Sigmoid colon (tissue), 7 donors: ENCODE data around the gene NSFL1C. TPM values are rescaled to one million over a fixed set of nuclear protein-coding genes. Genes with fewer than 3 reads are reported as not detected.

Experiments
- DNase-seq: peaks from one replicate; pipeline ENCODE4 v3.0.0-alpha.2; 2019
- H3K27ac ChIP-seq, 4 donors: fragments of 200-600 bp; sonication (generic); one replicate each; pipeline ENCODE4 v1.5.1; 2016 to 2019; ENCODE audit warnings: mild to moderate bottlenecking in 1 of 4
- H3K27me3 ChIP-seq, 3 donors: fragments of 200-600 bp; sonication (generic); one replicate each; pipeline ENCODE4 v1.5.1; 2019; ENCODE audit warnings: mild to moderate bottlenecking in 1 of 3
- H3K36me3 ChIP-seq, 4 donors: fragments of 200-600 bp; sonication (generic); one replicate each; pipeline ENCODE4 v1.5.1; 2016 to 2019
- H3K4me1 ChIP-seq, 4 donors: fragments of 200-600 bp; sonication (generic); one replicate each; pipeline ENCODE4 v1.5.1; 2017 to 2019
- H3K4me3 ChIP-seq, 4 donors: fragments of 200-600 bp; sonication (generic); one replicate each; pipeline ENCODE4 v1.5.1; 2017 to 2019; ENCODE audit warnings: mild to moderate bottlenecking in 2 of 4, moderate library complexity in 1 of 4
- H3K9me3 ChIP-seq, 4 donors: fragments of 200-600 bp in 3 of 4; sonication (generic) in 3 of 4; one replicate each; pipeline versions ENCODE4 v1.5.1 to v1.6.1; 2013 to 2019
- EP300 ChIP-seq, 4 donors: sonication (generic); formaldehyde crosslinking; IDR thresholded peaks; one replicate each; pipeline ENCODE4 v1.6.1; 2017; ENCODE audit warnings: antibody characterized with exemption in 4 of 4
- POLR2A ChIP-seq, 2 donors: fragments of 450-650 bp; IDR thresholded peaks; one replicate each; pipeline ENCODE4 v1.6.1; 2016; ENCODE audit warnings: antibody characterized with exemption in 2 of 2, mild to moderate bottlenecking in 2 of 2, moderate library complexity in 2 of 2
- POLR2AphosphoS5 ChIP-seq, 4 donors: sonication (generic); formaldehyde crosslinking; IDR thresholded peaks; one replicate each; pipeline ENCODE4 v1.6.1; 2017; ENCODE audit warnings: antibody characterized with exemption in 4 of 4
- WGBS, 2 donors: extraction: QIAGEN DNeasy Blood & Tissue Kit; methylation state at CpG; one replicate each; pipeline ENCODE4 v1.1.7; 2013; 5-methylcytosine and 5-hydroxymethylcytosine counted together
- intact Hi-C: fragments of 100-400 bp; cut with DNase I; formaldehyde crosslinking; loops from one replicate; pipeline ENCODE4 v1.15.1; 2023
- polyA plus RNA-seq, 3 donors: library from polyadenylated mRNA; stranded (reverse); fragments of 200-250 nt; gene quantifications; one replicate each; pipeline ENCODE4 v1.2.3, GENCODE V29; 2013
- total RNA-seq, 4 donors: library from RNA; depleted of rRNA; stranded (reverse); fragments of >200 nt; gene quantifications; one replicate each; pipeline ENCODE4 v1.1.0, GENCODE V29; 2016
- TF ChIP-seq, protein P1 (sequence below), 4 experiments: fragments of 450-650 bp in 3 of 4; fragments of 200-600 bp in 1 of 4; IDR thresholded peaks; one replicate each; pipeline ENCODE4 v1.5.1; 2016 to 2019; ENCODE audit warnings: antibody characterized with exemption in 4 of 4, mild to moderate bottlenecking in 3 of 4, moderate library complexity in 2 of 4
- donor health status: healthy with polysubstance abuse.
- donor health status: Bipolar disorder and iron deficiency.
- donor health status: healthy.

NSFL1C gene
- total RNA-seq (10 to 100 TPM; 33.5 to 46.5 (median 40.5) TPM), polyA plus RNA-seq (10 to 100 TPM; 49.9 to 61.9 (median 55.0) TPM)

DNA sequence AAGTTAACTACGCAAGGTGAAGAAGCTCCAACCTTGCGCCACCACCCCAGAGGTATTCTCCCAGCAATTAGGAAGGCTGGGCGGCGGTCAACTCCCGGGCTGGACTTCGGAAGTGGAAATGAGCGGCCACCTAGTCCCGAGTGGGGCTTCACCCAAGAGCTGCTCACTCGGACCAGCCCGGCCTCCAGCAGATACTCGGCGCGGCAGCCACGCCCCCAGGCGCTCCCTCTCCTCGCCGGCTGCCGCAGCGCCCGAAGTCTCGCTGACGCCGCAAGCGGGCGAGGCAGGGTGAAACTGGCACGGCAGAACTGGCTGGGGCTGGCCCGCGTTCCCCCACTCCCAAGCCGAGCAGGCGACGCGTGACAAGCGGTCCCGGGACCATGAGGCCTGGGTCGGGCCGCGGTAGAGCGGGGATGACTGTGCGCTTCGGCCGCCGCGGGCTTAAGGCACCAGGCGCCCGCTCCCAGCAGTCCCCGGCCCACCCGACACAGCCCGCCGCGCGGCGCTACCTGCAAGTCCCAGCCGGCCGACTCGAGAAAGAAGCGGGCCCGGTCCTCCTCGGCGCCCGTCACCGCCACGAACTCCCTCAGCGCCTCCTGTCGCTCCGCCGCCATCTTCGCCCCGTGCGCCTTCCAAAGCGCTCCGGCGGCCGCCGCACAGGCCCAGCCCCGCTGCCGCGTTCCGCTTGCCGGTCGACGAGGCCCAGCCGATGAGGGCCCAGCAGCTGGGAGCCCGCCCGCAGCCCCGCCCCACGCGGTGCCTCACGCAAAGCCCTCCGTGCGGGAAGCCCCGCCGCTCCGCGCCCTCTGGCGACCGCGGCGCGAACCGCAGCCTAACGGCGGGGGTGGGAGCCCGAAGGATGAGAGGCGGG lies at the start of gene NSFL1C:
Gene NSFL1C (minus strand): TSS at position 639 of the 871 bp plus-strand sequence. CDS start 25 bp downstream, at position 614.
- TF ChIP-seq EP300 (IDR thresholded peaks at IDR 0.05) (no peak), POLR2AphosphoS5 (IDR thresholded peaks at IDR 0.05) (peak; percentile 48 to 90 (median 68)), POLR2A (IDR thresholded peaks at IDR 0.05) (peak; percentile 32 to 35)
- TF ChIP-seq, protein P1, sequence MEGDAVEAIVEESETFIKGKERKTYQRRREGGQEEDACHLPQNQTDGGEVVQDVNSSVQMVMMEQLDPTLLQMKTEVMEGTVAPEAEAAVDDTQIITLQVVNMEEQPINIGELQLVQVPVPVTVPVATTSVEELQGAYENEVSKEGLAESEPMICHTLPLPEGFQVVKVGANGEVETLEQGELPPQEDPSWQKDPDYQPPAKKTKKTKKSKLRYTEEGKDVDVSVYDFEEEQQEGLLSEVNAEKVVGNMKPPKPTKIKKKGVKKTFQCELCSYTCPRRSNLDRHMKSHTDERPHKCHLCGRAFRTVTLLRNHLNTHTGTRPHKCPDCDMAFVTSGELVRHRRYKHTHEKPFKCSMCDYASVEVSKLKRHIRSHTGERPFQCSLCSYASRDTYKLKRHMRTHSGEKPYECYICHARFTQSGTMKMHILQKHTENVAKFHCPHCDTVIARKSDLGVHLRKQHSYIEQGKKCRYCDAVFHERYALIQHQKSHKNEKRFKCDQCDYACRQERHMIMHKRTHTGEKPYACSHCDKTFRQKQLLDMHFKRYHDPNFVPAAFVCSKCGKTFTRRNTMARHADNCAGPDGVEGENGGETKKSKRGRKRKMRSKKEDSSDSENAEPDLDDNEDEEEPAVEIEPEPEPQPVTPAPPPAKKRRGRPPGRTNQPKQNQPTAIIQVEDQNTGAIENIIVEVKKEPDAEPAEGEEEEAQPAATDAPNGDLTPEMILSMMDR (IDR thresholded peaks at IDR 0.05): peak; percentile 49 to 98 (median 66)
- Histone ChIP-seq H3K36me3 (peaks cover 0 to 28% (median 0%) of the 10 kb centered on the region in 4 donors), H3K4me1 (peaks cover 0 to 45% (median 35%) of the 10 kb centered on the region in 4 donors), H3K27ac (peak within 1 kb of the TSS; percentile 84 to 89 (median 87)), H3K4me3 (peak within 1 kb of the TSS; percentile 77 to 97 (median 92)), H3K9me3 (no peaks in the 10 kb centered on the region), H3K27me3 (no peaks in the 10 kb centered on the region)
- intact Hi-C loops: loop anchor here (2.0 to 5.0 kb wide), 5 partner anchors 74 to 1006 kb away; partner anchors contain the start of genes CSNK2A1, FKBP1A, PSMF1 and SNRPB
- DNase-seq: peak; percentile 96
- WGBS, 2 donors: 1% methylated on average over 104 of the region's 104 CpGs

DNA sequence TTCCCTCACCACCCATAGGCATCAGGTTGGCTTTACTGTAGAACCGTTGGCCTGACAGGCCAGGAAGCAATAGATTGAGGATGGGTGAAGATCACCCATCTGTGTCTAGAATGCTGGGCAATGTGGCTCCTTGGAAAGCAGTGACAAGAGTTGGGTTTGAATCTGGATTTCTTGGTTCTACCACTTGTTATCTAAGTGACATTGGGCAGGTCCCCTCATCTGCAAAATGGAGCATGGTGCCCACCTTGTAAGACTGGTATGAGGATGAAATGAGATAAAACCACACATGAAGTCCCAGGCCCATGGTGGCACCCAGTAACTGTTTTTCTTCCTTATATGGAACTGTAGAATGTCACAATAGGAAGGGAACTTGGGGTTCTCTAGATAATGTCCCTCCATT lies 47.2 kb upstream of the NSFL1C start:
- no peak for DNase-seq
- H3K4me3 ChIP-seq: no peak overlapping the region
- peaks cover 0 to 12% (median 0%) of the 10 kb centered on the region in 3 donors for H3K27me3 ChIP-seq
- no peak overlapping the region for H3K27ac ChIP-seq
- H3K4me1 ChIP-seq: no peaks in the 10 kb centered on the region
- intact Hi-C loops: no loop called here
- no peaks in the 10 kb centered on the region for H3K36me3 ChIP-seq
- no peak for TF ChIP-seq POLR2A (IDR thresholded peaks at IDR 0.05)
- TF ChIP-seq, protein P1 (IDR thresholded peaks at IDR 0.05): no peak
- H3K9me3 ChIP-seq: no peaks in the 10 kb centered on the region
- WGBS, 2 donors: 81 to 91% methylated on average over 1 of the region's 1 CpG

DNA sequence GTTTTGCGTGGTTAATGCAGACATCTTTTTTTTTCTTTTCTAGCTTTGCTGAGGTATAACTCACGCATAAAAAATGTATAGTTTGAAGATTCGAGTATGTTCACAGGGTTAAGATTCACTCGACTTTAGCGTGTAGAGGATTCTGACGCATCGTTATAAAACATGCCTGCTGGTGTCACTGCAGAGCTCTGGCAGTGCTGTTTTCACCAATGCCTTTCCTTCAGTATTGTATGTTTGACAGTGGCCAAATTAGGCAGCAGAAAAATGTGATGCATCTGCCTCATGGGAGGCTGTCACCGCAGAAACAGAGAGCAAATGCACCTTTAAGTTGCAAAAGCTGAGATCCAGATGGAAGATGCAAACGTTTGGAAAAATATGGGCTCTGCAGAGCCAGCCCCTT lies 42.6 kb upstream of the NSFL1C start:
- intact Hi-C loops: no loop called here
- Histone ChIP-seq H3K27me3 (peaks cover 0 to 7% (median 0%) of the 10 kb centered on the region in 3 donors), H3K9me3 (no peaks in the 10 kb centered on the region), H3K4me1 (no peaks in the 10 kb centered on the region), H3K27ac (no peak overlapping the region), H3K4me3 (no peak overlapping the region), H3K36me3 (no peaks in the 10 kb centered on the region)
- 23 to 27% methylated on average over 9 of the region's 9 CpGs for WGBS, 2 donors
- TF ChIP-seq EP300 (IDR thresholded peaks at IDR 0.05) (no peak), POLR2AphosphoS5 (IDR thresholded peaks at IDR 0.05) (no peak), POLR2A (IDR thresholded peaks at IDR 0.05) (no peak)
- TF ChIP-seq, protein P1 (IDR thresholded peaks at IDR 0.05): no peak
- no peak for DNase-seq

DNA sequence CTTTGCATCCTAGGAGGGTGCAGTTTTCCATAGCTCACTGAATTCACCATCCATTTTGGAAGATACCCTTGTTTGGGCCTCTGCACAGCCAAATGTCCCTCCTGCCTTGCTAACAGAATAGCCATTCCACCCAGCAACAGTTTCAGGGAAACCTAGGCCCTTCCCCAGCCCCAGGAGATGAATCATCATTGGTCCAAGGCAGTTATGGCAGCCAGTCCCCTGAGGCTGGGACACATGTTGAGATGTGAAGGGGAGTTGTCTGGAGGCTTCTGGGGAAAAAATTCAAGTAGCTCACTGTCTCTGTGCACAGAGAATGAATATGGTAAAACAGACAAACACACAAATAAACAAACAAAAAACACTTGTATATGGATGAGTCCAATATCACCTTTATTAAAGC lies 41.9 kb upstream of the NSFL1C start:
- DNase-seq: no peak
- Histone ChIP-seq H3K4me3 (no peak overlapping the region), H3K36me3 (no peaks in the 10 kb centered on the region), H3K4me1 (no peaks in the 10 kb centered on the region), H3K27me3 (peaks cover 0 to 7% (median 0%) of the 10 kb centered on the region in 3 donors), H3K9me3 (no peaks in the 10 kb centered on the region), H3K27ac (no peak overlapping the region)
- intact Hi-C loops: no loop called here
- TF ChIP-seq, protein P1 (IDR thresholded peaks at IDR 0.05): no peak
- TF ChIP-seq POLR2A (IDR thresholded peaks at IDR 0.05) (no peak), EP300 (IDR thresholded peaks at IDR 0.05) (no peak), POLR2AphosphoS5 (IDR thresholded peaks at IDR 0.05) (no peak)
